Measurements from ENCODE around the gene P2RX4. TPM values are rescaled to one million over a fixed set of nuclear protein-coding genes. Genes with fewer than 3 reads are reported as not detected.

P2RX4 gene
- total RNA-seq, 1 experiment from 2014 or later: 8.1 TPM

DNA sequence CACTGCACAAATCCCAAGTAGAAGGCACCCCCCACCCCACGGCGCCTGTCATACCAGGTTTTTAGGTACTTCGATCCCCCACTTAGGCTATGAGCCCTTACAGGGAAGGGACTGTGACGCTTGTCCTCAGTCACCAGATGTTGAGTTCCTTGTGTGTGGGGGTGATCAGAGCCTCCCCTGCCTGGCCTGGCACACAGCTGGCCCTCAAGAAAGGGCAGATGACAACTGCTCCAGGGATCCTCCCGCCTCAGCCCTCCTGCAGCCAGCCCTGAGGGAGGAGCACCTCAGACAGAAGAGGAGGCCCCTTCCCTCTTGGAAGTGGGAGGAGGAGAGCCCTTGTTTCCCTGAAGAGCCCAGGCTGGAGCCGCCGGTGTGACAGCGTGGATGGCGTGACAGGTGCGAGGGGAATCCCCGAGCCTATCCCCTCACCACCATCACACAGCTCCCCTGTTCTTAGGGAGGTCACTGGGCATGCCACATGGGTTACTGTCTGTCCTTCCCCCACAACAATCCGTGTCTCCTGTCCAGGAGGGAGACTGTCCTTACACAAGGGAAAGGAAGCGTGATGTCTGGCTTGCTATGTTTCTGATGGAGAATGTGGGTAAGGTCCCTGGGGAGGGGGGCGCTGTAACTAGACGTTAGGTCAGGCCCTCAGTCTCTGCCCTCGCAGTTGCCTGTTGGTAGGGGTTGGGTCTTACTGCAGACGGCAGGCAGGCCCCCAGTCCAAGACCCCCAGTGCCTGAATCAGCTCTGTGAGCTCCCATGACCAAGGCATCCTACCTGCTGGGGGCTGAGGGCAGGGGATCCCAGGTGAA is 31.4 kb downstream of the P2RX4 start:
- Histone ChIP-seq H4K20me1 (ENCODE audit: control insufficient read depth, insufficient read depth, insufficient read length) (no peaks in the 10 kb centered on the region), H3K79me2 (ENCODE audit: insufficient read depth, low read length) (no peaks in the 10 kb centered on the region), H3T11ph (ENCODE audit: low read length) (no peak overlapping the region), H3K27ac (ENCODE audit: insufficient read length, low read depth, low read length) (no peak overlapping the region), H4K91ac (ENCODE audit: insufficient read length, low read depth, low read length) (no peak overlapping the region), H3K14ac (ENCODE audit: insufficient read depth, low read length) (no peak overlapping the region), H3K23ac (ENCODE audit: insufficient read length, low read depth, low read length) (no peak overlapping the region), H3K4me1 (ENCODE audit: insufficient read depth, low read length) (peaks cover 3% of the 10 kb centered on the region; the same call in 1 of the 2 replicates), H3K9ac (ENCODE audit: extremely low read depth, insufficient read length, low read length) (no peak overlapping the region), H2BK20ac (ENCODE audit: low read depth, low read length, poor library complexity, severe bottlenecking) (no peak overlapping the region), H3K27me3 (ENCODE audit: insufficient read depth, low read length) (no peaks in the 10 kb centered on the region), H3K79me1 (ENCODE audit: insufficient read depth, low read depth, low read length, poor library complexity, severe bottlenecking) (no peaks in the 10 kb centered on the region), H3K23me2 (ENCODE audit: insufficient read length, low read depth, low read length, poor library complexity, severe bottlenecking) (no peaks in the 10 kb centered on the region), H3K4ac (ENCODE audit: low read depth, low read length) (no peak overlapping the region), H3K9me3 (ENCODE audit: control insufficient read depth, low read depth, low read length) (no peaks in the 10 kb centered on the region), H2BK5ac (ENCODE audit: insufficient read length, low read length) (peak overlapping the region; percentile 26), H3K18ac (ENCODE audit: insufficient read length, low read depth, low read length) (no peak overlapping the region), H4K8ac (replicated peaks; ENCODE audit: insufficient read length, low read depth, low read length) (no peak overlapping the region), H2BK12ac (ENCODE audit: insufficient read length, low read depth, low read length) (no peak overlapping the region), H2BK15ac (ENCODE audit: low read depth, low read length) (no peak overlapping the region), H4K5ac (ENCODE audit: insufficient read length, low read depth, low read length) (no peak overlapping the region), H2AFZ (ENCODE audit: low read length) (no peak overlapping the region), H2AK5ac (ENCODE audit: insufficient read length, low read length) (no peak overlapping the region), H2BK120ac (ENCODE audit: low read depth, low read length, poor library complexity, severe bottlenecking) (no peak overlapping the region), H3K4me2 (ENCODE audit: insufficient read depth, insufficient read length, low read length) (no peak overlapping the region), H3K56ac (ENCODE audit: insufficient read length, low read depth, low read length) (no peak overlapping the region)
- Mint-ChIP-seq H3K4me3 (no peak overlapping the region), H3K9me3 (no peaks in the 10 kb centered on the region), H3K27ac (peak overlapping the region in 2 of 3 experiments; percentile 4 to 91; a peak in 3 of 7 replicates), H3K4me1 (peaks cover 25 to 35% of the 10 kb centered on the region in 2 experiments), H3K27me3 (ENCODE audit: low read depth) (no peaks in the 10 kb centered on the region), H3K36me3 (ENCODE audit: insufficient read depth in 1 of 3, low read depth in 3 of 3) (peaks cover 14 to 24% (median 21%) of the 10 kb centered on the region in 3 experiments; a peak in 6 of 7 replicates)
- DNase-seq: no peak
- no peak for TF ChIP-seq CTCF (conservative IDR thresholded peaks at IDR 0.05)
- WGBS (ENCODE audit: extremely low coverage, insufficient read length, low lambda C conversion rate): no CpG with 5 or more reads among the region's 17 CpGs

Measured in H9 (cell line).